ENCODE results near the gene LRRC74B. TPM values are rescaled to one million over a fixed set of nuclear protein-coding genes. Genes with fewer than 3 reads are reported as not detected.
"Not testable (repeated sequence)": the region's sequence is repeated elsewhere in the genome, so short reads cannot be mapped to it uniquely, and the experiment has no call there.

LRRC74B gene
- total RNA-seq, 1 experiment from 2014 or later: not detected

- in situ Hi-C loops (cut with HindIII; ENCODE audit: low pct_unique_long_range_greater_than_20kb, low sequenced_read_pairs): no loop called here
- DNase-seq (ENCODE audit: low read depth): no peak
These were observed 2.0 kb downstream of the LRRC74B start for GRCh38 chr22:21047730-21048129.

- DNase-seq (ENCODE audit: low read depth); in situ Hi-C loops (cut with HindIII; ENCODE audit: low pct_unique_long_range_greater_than_20kb, low sequenced_read_pairs): not testable (repeated sequence)
These were observed 2.7 kb downstream of the LRRC74B start for GRCh38 chr22:21048448-21048847.

GRCh38 chr22:21048965-21049364 lies 3.2 kb downstream of the LRRC74B start:
- DNase-seq (ENCODE audit: low read depth); in situ Hi-C loops (cut with HindIII; ENCODE audit: low pct_unique_long_range_greater_than_20kb, low sequenced_read_pairs): not testable (repeated sequence)

- in situ Hi-C loops (cut with HindIII; ENCODE audit: low pct_unique_long_range_greater_than_20kb, low sequenced_read_pairs): no loop called here
- no peak for DNase-seq (ENCODE audit: low read depth)
These were observed 5.5 kb downstream of the LRRC74B start for GRCh38 chr22:21051145-21051830.

- in situ Hi-C loops (cut with HindIII; ENCODE audit: low pct_unique_long_range_greater_than_20kb, low sequenced_read_pairs): no loop called here
- no peak for DNase-seq (ENCODE audit: low read depth)
These were observed 6.2 kb downstream of the LRRC74B start for GRCh38 chr22:21051831-21052400.

GRCh38 chr22:21052715-21053459 lies 7.1 kb downstream of the LRRC74B start:
- in situ Hi-C loops (cut with HindIII; ENCODE audit: low pct_unique_long_range_greater_than_20kb, low sequenced_read_pairs): no loop called here
- DNase-seq (ENCODE audit: low read depth): no peak

- DNase-seq (ENCODE audit: low read depth): no peak
- in situ Hi-C loops (cut with HindIII; ENCODE audit: low pct_unique_long_range_greater_than_20kb, low sequenced_read_pairs): no loop called here
These were observed 8.4 kb downstream of the LRRC74B start for GRCh38 chr22:21054046-21054713.

GRCh38 chr22:21054714-21055563 lies 9.2 kb downstream of the LRRC74B start:
- DNase-seq (ENCODE audit: low read depth): no peak
- in situ Hi-C loops (cut with HindIII; ENCODE audit: low pct_unique_long_range_greater_than_20kb, low sequenced_read_pairs): no loop called here

- DNase-seq (ENCODE audit: low read depth): no peak
- in situ Hi-C loops (cut with HindIII; ENCODE audit: low pct_unique_long_range_greater_than_20kb, low sequenced_read_pairs): no loop called here
These were observed 9.8 kb downstream of the LRRC74B start for GRCh38 chr22:21055564-21055834.

GRCh38 chr22:21055880-21056319 lies 10.2 kb downstream of the LRRC74B start:
- in situ Hi-C loops (cut with HindIII; ENCODE audit: low pct_unique_long_range_greater_than_20kb, low sequenced_read_pairs): no loop called here
- DNase-seq (ENCODE audit: low read depth): no peak

GRCh38 chr22:21060363-21060762 lies 14.6 kb downstream of the LRRC74B start:
- in situ Hi-C loops (cut with HindIII; ENCODE audit: low pct_unique_long_range_greater_than_20kb, low sequenced_read_pairs); DNase-seq (ENCODE audit: low read depth): not testable (repeated sequence)

- in situ Hi-C loops (cut with HindIII; ENCODE audit: low pct_unique_long_range_greater_than_20kb, low sequenced_read_pairs); DNase-seq (ENCODE audit: low read depth): not testable (repeated sequence)
These were observed 16.0 kb downstream of the LRRC74B start for GRCh38 chr22:21061660-21062321.

GRCh38 chr22:21064425-21064824 lies 18.7 kb downstream of the LRRC74B start:
- in situ Hi-C loops (cut with HindIII; ENCODE audit: low pct_unique_long_range_greater_than_20kb, low sequenced_read_pairs); DNase-seq (ENCODE audit: low read depth): not testable (repeated sequence)

- DNase-seq (ENCODE audit: low read depth): no peak
- in situ Hi-C loops (cut with HindIII; ENCODE audit: low pct_unique_long_range_greater_than_20kb, low sequenced_read_pairs): no loop called here
These were observed 19.4 kb downstream of the LRRC74B start for GRCh38 chr22:21064917-21065864.

- in situ Hi-C loops (cut with HindIII; ENCODE audit: low pct_unique_long_range_greater_than_20kb, low sequenced_read_pairs): no loop called here
- no peak for DNase-seq (ENCODE audit: low read depth)
These were observed 21.5 kb downstream of the LRRC74B start for GRCh38 chr22:21067075-21067900.

Measured in Caki2 (cell line).